T-helper 22 cell (primary cell): ENCODE results near the gene CSPG4.
"Not testable (repeated sequence)": the region's sequence is repeated elsewhere in the genome, so short reads cannot be mapped to it uniquely, and the experiment has no call there.

Experiments used
- DNase-seq: peaks from one replicate; pipeline ENCODE4 v3.0.0-alpha.2; 2020; ENCODE audit warnings: low read depth

Gene CSPG4

GRCh38 chr15:75738014-75738646 lies 25.5 kb upstream of the CSPG4 start:
- no peak for DNase-seq

GRCh38 chr15:75737116-75738013 lies 24.7 kb upstream of the CSPG4 start:
- not testable (repeated sequence) for DNase-seq

- no peak for DNase-seq
These were observed 23.6 kb upstream of the CSPG4 start for GRCh38 chr15:75736256-75736655.

GRCh38 chr15:75734861-75735760 lies 22.5 kb upstream of the CSPG4 start:
- DNase-seq: not testable (repeated sequence)

DNA sequence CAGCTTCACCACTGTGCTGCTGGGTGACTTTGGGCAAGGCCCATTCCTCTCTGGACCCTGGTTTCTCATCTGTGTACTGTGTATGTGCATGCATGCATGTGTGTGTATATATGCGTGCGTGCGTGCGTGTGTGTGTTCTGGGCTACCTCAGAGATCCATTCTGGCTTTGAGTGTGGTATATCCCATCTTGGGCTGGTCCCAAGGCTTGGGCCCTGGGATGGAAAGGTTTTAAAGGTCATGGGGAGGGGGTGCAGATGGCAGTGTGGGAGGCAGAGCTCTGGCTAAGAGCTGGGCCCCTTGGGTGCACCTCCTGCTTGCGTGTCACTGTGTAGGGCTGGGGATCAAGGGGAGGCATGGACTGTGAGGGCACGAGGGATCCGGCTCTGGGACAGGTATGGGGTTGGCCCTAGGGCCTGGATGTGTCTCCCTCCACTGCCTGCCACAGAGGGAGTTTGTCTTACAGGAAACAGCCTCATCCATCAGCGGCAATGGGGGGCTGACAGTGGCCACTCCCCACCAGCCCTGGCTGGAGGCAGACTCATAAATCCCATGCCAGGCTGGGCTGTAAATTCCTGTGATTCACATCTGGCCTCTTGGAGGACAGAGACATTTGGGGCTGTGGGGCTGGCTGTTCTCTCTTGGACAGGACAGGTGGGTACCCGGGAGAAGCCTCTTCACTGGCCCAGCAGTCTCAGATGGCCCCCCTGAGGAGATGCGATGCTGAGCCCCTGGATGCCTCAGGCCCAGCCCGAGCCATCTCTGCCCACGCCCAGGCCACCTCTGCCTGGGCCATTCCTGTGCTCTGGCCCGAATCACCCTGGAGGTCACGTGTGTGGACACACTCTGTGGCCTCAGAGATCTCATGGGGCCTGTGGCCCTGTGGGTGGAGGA lies 21.4 kb upstream of the CSPG4 start:
- DNase-seq: no peak

DNA sequence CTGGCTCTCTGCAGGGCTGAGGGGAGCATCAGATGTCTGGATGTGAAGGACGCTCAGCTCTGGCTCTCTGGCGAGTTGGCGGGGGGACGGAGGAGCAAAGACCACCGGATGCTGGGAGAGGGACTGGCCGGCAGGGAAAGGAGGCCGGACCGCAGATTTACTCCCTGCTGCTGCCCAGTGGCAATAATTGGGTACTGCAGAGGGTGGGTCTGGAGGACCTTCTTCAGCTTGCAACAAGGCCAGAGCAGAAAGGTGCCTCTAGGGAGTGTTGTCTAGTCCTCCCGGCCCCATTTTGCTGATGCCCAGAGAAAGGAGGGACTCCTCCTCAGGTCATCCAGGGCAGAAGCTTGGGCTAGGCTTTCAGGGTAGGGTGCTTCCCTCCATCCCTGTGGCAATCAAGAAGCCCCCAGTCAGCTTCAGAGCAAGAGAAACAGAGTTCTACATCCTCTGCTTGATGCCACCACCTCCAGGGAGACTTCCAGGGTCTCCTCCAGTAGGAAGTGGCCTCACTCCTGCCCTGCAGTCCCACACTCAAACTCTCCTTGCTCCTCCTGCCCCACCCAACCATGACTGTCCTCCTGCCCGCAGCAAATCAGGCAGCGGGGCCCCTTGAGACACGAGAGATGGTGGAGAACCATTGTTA lies 20.3 kb upstream of the CSPG4 start:
- no peak for DNase-seq

GRCh38 chr15:75732177-75732808 lies 19.6 kb upstream of the CSPG4 start:
- no peak for DNase-seq

DNA sequence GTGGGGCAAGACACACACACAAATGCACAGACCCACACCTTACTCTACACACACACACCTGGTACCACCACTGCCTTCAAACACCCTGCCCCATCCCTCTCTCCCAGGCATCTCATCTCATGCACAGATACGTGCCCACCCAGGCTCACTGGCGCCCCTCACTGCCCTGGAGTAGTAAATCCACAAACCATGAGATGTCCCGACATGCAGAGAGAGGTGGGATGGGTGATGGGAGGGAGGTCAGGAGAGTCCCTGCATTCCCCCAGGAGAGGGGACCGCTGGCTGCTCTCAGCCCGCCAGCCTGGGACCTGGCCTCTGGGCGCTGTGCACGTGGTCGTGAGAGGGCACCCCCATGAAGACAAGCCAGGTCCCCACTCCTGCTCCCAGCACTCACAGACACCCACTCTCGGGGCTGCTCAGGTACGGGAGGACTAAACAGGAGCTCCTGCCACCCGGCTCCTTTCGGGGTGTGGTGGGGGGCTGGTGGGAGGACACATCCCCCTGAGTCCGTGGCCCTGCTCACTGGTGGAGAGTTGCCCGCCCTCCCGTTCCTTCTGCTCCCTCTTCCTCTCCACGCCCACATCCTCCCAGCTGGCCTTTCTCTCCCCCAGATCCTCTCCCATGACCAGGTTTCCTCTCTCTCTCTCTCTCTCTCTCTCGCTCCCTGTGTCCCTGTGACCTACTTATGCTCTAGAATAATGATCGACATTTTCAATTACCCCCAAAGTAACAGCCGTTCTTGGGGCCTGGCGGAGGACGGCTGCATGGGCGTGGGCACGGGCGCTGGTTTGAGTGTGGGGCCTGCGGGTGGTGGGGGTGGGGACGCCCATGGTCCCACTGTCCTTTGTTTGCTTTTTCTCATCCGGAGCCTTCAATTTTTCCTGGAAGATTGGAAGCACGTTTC lies 18.9 kb upstream of the CSPG4 start:
- DNase-seq: no peak

DNA sequence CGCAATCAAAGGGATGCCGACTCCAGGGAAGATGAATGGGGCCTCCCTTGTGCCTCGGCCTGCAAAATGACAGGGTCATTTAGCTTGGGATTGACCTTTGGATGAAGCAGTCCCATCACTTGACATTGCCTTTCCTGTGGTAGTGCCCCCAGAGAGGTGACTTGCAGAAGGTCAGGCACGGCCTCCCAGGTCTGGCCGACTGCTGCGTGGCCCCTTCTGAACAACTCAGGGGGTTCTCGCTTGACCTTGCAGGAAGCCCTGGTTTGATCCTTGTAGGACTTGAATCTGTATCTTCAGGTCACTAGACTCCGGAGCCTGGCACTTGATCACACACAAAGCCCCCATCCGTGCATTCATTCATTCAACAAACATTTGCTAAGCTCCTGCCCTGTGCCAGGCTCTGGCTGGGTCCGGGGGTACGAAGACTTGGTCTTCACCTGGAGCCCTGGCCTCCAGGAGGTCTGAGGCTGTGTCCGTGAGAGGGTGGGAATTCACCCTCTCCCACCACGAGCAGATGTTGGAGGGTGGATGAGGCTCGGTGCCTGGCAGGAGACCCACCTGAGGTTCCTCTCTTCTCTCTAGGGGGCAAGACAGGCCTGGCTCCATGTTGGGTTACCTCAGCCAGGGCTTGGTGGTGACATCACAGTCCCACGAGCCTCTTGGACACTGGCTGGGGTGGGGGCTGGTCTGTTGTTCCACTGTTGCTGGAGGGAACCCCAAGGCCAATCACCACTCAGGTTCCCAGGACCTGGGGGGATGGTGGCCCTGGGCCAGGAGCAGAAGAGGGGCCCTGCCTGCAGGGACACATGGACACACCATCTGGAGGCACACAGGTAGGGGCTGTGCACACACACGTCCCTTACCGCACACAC lies 18.0 kb upstream of the CSPG4 start:
- DNase-seq: not testable (repeated sequence)

DNA sequence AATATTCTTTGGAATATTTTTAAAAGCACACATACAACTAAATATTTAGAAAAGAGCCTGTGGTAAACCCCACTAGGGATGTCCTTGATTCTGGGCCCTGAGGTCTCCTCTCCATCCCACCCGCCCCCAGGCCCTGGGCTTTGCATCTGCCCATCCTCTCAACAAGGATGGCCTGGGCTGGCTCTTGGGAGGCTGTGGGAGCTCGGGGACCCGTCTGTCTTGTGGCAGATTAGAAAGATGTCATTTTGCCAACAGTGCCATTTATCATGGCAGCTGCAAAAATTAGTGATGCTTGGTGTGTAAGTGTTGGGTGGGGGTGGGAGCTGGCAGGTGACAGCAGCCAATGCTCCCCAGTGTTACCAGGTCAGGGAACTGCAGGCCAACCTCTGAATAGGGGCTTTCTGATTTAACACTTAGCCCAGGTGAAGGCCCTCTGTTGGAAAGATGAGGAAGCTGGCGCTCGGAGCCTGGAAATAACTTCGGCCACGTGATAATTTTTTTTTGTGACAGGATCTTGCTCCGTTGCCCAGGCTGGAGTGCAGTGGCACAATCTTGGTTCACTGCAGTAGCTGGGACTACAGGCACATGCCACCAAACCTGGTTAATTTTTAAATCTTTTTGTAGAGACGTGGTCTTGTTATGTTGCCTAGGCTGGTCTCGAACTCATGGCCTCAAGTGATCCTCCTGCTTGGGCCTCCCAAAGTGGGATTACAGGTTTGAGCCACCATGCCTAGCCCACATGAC lies 16.9 kb upstream of the CSPG4 start:
- DNase-seq: no peak

DNA sequence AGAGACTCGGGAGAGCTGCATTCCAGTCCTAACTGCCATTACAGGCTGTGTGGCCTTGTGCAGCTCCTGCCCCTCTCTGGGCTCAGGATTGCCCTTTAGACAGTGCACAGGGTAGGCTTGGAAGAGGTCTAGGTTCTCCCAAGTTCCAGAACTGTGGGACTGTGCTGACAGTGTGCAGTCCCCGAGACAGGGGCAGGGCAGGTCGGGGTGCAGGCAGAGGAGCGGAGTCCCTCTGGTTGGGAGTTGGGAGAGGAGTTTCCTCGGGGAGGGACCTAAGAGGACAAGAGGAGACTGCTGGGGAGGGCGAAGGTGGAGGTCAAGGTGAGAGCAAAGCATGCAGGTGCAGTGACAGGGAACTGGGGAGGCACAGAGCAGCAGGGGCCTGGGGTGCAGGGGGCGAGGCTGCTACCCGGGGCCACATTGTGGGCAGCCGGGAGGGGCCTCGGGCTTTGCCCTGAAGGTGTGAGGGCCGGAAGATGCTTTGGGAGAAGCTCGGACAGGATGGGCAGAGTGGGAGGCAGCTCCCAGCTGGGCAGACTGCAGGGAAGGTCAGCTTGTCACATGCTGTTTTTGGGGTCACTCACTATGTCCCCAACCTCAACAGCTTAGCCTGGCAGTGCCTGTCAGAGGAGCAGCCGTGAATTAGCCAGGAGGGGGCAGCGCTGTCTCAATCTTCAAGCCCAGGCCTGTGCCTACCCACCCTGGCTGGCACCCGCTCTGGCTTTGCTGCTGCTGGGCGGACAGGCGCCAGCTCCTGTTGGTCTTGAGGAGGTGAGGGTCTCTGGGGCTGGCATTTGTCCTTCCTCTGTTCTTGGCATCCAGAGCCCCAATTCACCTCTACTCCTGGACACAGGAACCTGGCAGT lies 15.4 kb upstream of the CSPG4 start:
- DNase-seq: peak; percentile 42

GRCh38 chr15:75727031-75727531 lies 14.4 kb upstream of the CSPG4 start:
- no peak for DNase-seq

- DNase-seq: no peak
These were observed 13.3 kb upstream of the CSPG4 start for GRCh38 chr15:75725719-75726607.

DNA sequence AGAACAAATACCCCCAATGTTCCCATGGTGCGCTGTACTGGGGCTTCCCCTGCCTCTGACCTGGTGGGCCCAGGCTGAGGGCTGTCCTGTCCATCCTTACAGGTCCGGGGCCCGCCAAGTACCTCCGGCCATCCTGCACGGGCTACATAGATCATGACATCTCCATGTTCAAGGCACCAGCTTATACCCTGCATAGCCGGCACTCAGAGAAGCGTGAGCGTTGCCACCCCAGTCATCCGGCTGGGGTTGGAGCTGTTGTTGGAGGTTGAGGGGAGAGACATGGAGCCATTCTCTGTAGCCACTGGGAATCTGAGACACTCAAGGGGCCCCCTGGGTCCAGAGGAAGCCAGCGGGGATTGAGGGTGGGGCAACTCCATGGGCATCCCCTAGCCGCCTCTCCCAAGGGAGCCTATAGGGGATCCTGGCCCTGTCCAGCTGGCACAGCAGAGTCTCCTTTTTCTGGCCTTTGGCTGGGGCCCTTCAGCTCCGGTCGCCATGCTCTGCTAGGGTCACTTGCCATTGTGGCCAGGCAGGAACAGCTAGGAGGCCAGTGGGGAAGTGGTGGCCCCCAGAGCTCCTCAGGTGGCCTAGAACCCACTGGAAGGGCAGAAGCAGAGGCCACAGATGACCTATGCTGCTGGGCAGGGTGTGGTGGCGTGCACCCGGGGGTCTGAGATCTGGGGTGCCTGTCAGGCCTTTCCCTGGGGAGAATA lies 12.5 kb upstream of the CSPG4 start:
- DNase-seq: no peak
